Vagina (tissue), 2 donors: ENCODE results near the gene ANXA10. TPM values are rescaled to one million over a fixed set of nuclear protein-coding genes. Genes with fewer than 3 reads are reported as not detected.
"Not testable (repeated sequence)": the region's sequence is repeated elsewhere in the genome, so short reads cannot be mapped to it uniquely, and the experiment has no call there.

Experiments
- DNase-seq, 2 donors: peaks; one replicate each; pipeline ENCODE4 v3.0.0-alpha.2; 2017; ENCODE audit errors: extremely low spot score in 2 of 2
- H3K27ac ChIP-seq: fragments of 200-600 bp; sonication (generic); one replicate; pipeline ENCODE4 v1.5.1; 2019
- H3K27me3 ChIP-seq: fragments of 200-600 bp; sonication (generic); one replicate; pipeline ENCODE4 v1.5.1; 2019
- H3K36me3 ChIP-seq, 2 donors: fragments of 200-600 bp; sonication (generic); one replicate each; pipeline ENCODE4 v1.5.1; 2017 to 2019
- H3K4me1 ChIP-seq: fragments of 200-600 bp; sonication (generic); one replicate; pipeline ENCODE4 v1.5.1; 2019
- H3K4me3 ChIP-seq, 2 donors: fragments of 200-600 bp; sonication (generic); 1 replicate in 1 of 2; 2 replicates in 1 of 2; pipeline ENCODE4 v1.5.1; 2016 to 2019
- H3K9me3 ChIP-seq: fragments of 200-600 bp; sonication (generic); one replicate; pipeline ENCODE4 v1.5.1; 2019
- CTCF ChIP-seq, 3 experiments: fragments of 450-650 bp in 2 of 3; fragments of 200-600 bp in 1 of 3; sonication (generic) in 1 of 3; IDR thresholded peaks; one replicate each; pipeline ENCODE4 v1.5.1; 2017 to 2019; ENCODE audit warnings: antibody characterized with exemption in 3 of 3, mild to moderate bottlenecking in 2 of 3, moderate library complexity in 2 of 3
- POLR2A ChIP-seq, 2 donors: fragments of 450-650 bp; IDR thresholded peaks; one replicate each; pipeline ENCODE4 v1.6.1; 2017; ENCODE audit warnings: antibody characterized with exemption in 2 of 2, mild to moderate bottlenecking in 2 of 2, moderate library complexity in 2 of 2
- POLR2AphosphoS5 ChIP-seq, 2 donors: sonication (generic); formaldehyde crosslinking; IDR thresholded peaks; one replicate each; pipeline ENCODE4 v1.9.0; 2017; ENCODE audit warnings: antibody characterized with exemption in 2 of 2, mild to moderate bottlenecking in 2 of 2, low read depth in 1 of 2; ENCODE audit not compliant: insufficient read depth in 1 of 2
- intact Hi-C: fragments of 100-400 bp; cut with DNase I; formaldehyde crosslinking; loops from one replicate; pipeline ENCODE4 v1.15.1; 2023
- total RNA-seq: library from RNA; depleted of rRNA; stranded (reverse); fragments of >200 nt; gene quantifications from one replicate; pipeline ENCODE4 v1.2.3, GENCODE V29; 2016

Gene ANXA10
- total RNA-seq, 1 donor from 2014 or later: not detected

GRCh38 chr4:168131196-168131595, 38.9 kb downstream of the ANXA10 start:
- no peak for DNase-seq
- no peaks in the 10 kb centered on the region for H3K27me3 ChIP-seq

GRCh38 chr4:168134651-168135050, 42.3 kb downstream of the ANXA10 start:
- DNase-seq: no peak
- Histone ChIP-seq H3K4me3 (no peak overlapping the region), H3K27me3 (no peaks in the 10 kb centered on the region), H3K27ac (no peak overlapping the region), H3K36me3 (no peaks in the 10 kb centered on the region), H3K4me1 (no peaks in the 10 kb centered on the region), H3K9me3 (no peaks in the 10 kb centered on the region)
- TF ChIP-seq POLR2A (IDR thresholded peaks at IDR 0.05) (no peak), POLR2AphosphoS5 (IDR thresholded peaks at IDR 0.05; ENCODE audit: insufficient read depth in 1 of 2, low read depth in 1 of 2) (no peak), CTCF (IDR thresholded peaks at IDR 0.05) (no peak)
- intact Hi-C loops: no loop called here

More at GRCh38 chr4:168131196-168131595, 38.9 kb downstream of the ANXA10 start:
- H3K36me3 ChIP-seq: no peaks in the 10 kb centered on the region
- intact Hi-C loops: no loop called here
- H3K27ac ChIP-seq: no peak overlapping the region
- H3K4me1 ChIP-seq: no peaks in the 10 kb centered on the region
- TF ChIP-seq CTCF (IDR thresholded peaks at IDR 0.05): no peak
- TF ChIP-seq POLR2AphosphoS5 (IDR thresholded peaks at IDR 0.05; ENCODE audit: insufficient read depth in 1 of 2, low read depth in 1 of 2): no peak
- no peak for TF ChIP-seq POLR2A (IDR thresholded peaks at IDR 0.05)
- no peaks in the 10 kb centered on the region for H3K9me3 ChIP-seq
- no peak overlapping the region for H3K4me3 ChIP-seq

- H3K4me1 ChIP-seq, H3K9me3 ChIP-seq, H3K4me3 ChIP-seq, DNase-seq, H3K36me3 ChIP-seq, H3K27me3 ChIP-seq, intact Hi-C loops, H3K27ac ChIP-seq: not testable (repeated sequence)
These were observed 43.5 kb downstream of the ANXA10 start for GRCh38 chr4:168135860-168136259.

- not testable (repeated sequence) for H3K27ac ChIP-seq
These were observed 45.4 kb downstream of the ANXA10 start for GRCh38 chr4:168137695-168138094.

GRCh38 chr4:168138143-168138542, 45.8 kb downstream of the ANXA10 start:
- Histone ChIP-seq H3K9me3 (no peaks in the 10 kb centered on the region), H3K4me3 (no peak overlapping the region), H3K27ac (no peak overlapping the region), H3K27me3 (no peaks in the 10 kb centered on the region), H3K4me1 (no peaks in the 10 kb centered on the region), H3K36me3 (no peaks in the 10 kb centered on the region)
- no peak for DNase-seq
- TF ChIP-seq POLR2AphosphoS5 (IDR thresholded peaks at IDR 0.05; ENCODE audit: insufficient read depth in 1 of 2, low read depth in 1 of 2) (no peak), CTCF (IDR thresholded peaks at IDR 0.05) (no peak), POLR2A (IDR thresholded peaks at IDR 0.05) (no peak)
- intact Hi-C loops: no loop called here

More at GRCh38 chr4:168137695-168138094, 45.4 kb downstream of the ANXA10 start:
- H3K9me3 ChIP-seq, DNase-seq, H3K4me1 ChIP-seq, H3K36me3 ChIP-seq, intact Hi-C loops, H3K27me3 ChIP-seq, H3K4me3 ChIP-seq: not testable (repeated sequence)

GRCh38 chr4:168139336-168139735, 47.0 kb downstream of the ANXA10 start:
- no peak for TF ChIP-seq CTCF (IDR thresholded peaks at IDR 0.05)
- no peak for TF ChIP-seq POLR2A (IDR thresholded peaks at IDR 0.05)
- no peak for TF ChIP-seq POLR2AphosphoS5 (IDR thresholded peaks at IDR 0.05; ENCODE audit: insufficient read depth in 1 of 2, low read depth in 1 of 2)
- no peak overlapping the region for H3K27ac ChIP-seq
- no peak for DNase-seq

More at GRCh38 chr4:168139336-168139735, 47.0 kb downstream of the ANXA10 start:
- Histone ChIP-seq H3K9me3 (no peaks in the 10 kb centered on the region), H3K4me3 (no peak overlapping the region), H3K36me3 (no peaks in the 10 kb centered on the region), H3K4me1 (no peaks in the 10 kb centered on the region), H3K27me3 (no peaks in the 10 kb centered on the region)
- intact Hi-C loops: no loop called here
